GM12878 (cell line): Measurements from ENCODE around the gene IL1RAPL1.

ENCODE experiments used
- IRF3 ChIP-seq: fragments of 450-650 bp; IDR thresholded peaks from 2 replicates; pipeline ENCODE4 v1.6.1; 2014; ENCODE audit warnings: mild to moderate bottlenecking
- JUNB ChIP-seq: IDR thresholded peaks from 2 replicates; pipeline ENCODE4 v1.6.1; 2016; ENCODE audit warnings: antibody characterized with exemption, mild to moderate bottlenecking
- POLR2A ChIP-seq: IDR thresholded peaks from 2 replicates; pipeline ENCODE4 v1.6.1; 2011; ENCODE audit warnings: low read depth, mild to moderate bottlenecking, low read length
- TAF1 ChIP-seq: IDR thresholded peaks from 2 replicates; pipeline ENCODE4 v1.6.1; 2011; ENCODE audit warnings: mild to moderate bottlenecking, low read depth, low read length, borderline replicate concordance
- USF2 ChIP-seq: IDR thresholded peaks from 2 replicates; pipeline ENCODE4 v1.6.1; 2011; ENCODE audit warnings: low read depth, low read length, improper control_type of control experiment, borderline replicate concordance
- TF ChIP-seq, protein P1 (sequence below), 3 experiments: IDR thresholded peaks in 2 of 3; conservative IDR thresholded peaks in 1 of 3; 2 replicates each; pipeline ENCODE4 v1.5.1; 2011; ENCODE audit warnings: low read depth in 3 of 3, low read length in 3 of 3, mild to moderate bottlenecking in 3 of 3, control low read depth in 2 of 3, moderate library complexity in 2 of 3, inconsistent platforms in 1 of 3, mixed read lengths in 1 of 3; ENCODE audit not compliant: control insufficient read depth in 2 of 3, insufficient read depth in 1 of 3; ENCODE audit errors: extremely low read depth in 1 of 3

GRCh38 chrX:29274517-29274916 is 687.3 kb downstream of the IL1RAPL1 start:
- TF ChIP-seq, protein P1, sequence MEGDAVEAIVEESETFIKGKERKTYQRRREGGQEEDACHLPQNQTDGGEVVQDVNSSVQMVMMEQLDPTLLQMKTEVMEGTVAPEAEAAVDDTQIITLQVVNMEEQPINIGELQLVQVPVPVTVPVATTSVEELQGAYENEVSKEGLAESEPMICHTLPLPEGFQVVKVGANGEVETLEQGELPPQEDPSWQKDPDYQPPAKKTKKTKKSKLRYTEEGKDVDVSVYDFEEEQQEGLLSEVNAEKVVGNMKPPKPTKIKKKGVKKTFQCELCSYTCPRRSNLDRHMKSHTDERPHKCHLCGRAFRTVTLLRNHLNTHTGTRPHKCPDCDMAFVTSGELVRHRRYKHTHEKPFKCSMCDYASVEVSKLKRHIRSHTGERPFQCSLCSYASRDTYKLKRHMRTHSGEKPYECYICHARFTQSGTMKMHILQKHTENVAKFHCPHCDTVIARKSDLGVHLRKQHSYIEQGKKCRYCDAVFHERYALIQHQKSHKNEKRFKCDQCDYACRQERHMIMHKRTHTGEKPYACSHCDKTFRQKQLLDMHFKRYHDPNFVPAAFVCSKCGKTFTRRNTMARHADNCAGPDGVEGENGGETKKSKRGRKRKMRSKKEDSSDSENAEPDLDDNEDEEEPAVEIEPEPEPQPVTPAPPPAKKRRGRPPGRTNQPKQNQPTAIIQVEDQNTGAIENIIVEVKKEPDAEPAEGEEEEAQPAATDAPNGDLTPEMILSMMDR (IDR thresholded peaks at IDR 0.05 in 2 of 3, conservative IDR thresholded peaks at IDR 0.05 in 1 of 3; ENCODE audit: control insufficient read depth in 2 of 3, extremely low read depth in 1 of 3, insufficient read depth in 1 of 3, low read depth in 3 of 3, low read length in 3 of 3) = no peak
- TF ChIP-seq TAF1 (no peak), JUNB (no peak), IRF3 (no peak), USF2 (no peak), POLR2A (no peak)
